DMS153 treated with DMSO at 0.1 percent for 48 hours (cell line): ENCODE data around the gene WFDC11.
"Not testable (repeated sequence)": the region's sequence is repeated elsewhere in the genome, so short reads cannot be mapped to it uniquely, and the experiment has no call there.

Experiments used
- DNase-seq: peaks from one replicate; lab custom pipeline; 2025; ENCODE audit not compliant: unreplicated experiment; lab: John Stamatoyannopoulos, UW

Gene WFDC11

GRCh38 chr20:45670139-45670538 lies at the start of gene WFDC11:
Gene WFDC11, minus strand, starts transcription at chr20:45670239. Its CDS starts 19,639 bp downstream, at chr20:45650600.
- no peak for DNase-seq

GRCh38 chr20:45716141-45716688 lies 46.2 kb upstream of the WFDC11 start:
- not testable (repeated sequence) for DNase-seq

GRCh38 chr20:45704969-45705637 lies 35.1 kb upstream of the WFDC11 start, which contains the start of gene WFDC10B:
Gene WFDC10B, minus strand, starts transcription at chr20:45705019. Its CDS starts 19,027 bp downstream, at chr20:45685992.
- no peak for DNase-seq

GRCh38 chr20:45701873-45702272 lies 31.8 kb upstream of the WFDC11 start, which contains the start of gene WFDC13:
Gene WFDC13, plus strand, starts transcription at chr20:45702038. Its CDS starts 86 bp downstream, at chr20:45702124.
- DNase-seq: no peak

- DNase-seq: no peak
Observed at GRCh38 chr20:45701104-45701503, 31.1 kb upstream of the WFDC11 start.

- no peak for DNase-seq
Observed at GRCh38 chr20:45695496-45695895, 25.5 kb upstream of the WFDC11 start.

- not testable (repeated sequence) for DNase-seq
Observed at GRCh38 chr20:45693346-45693745, 23.3 kb upstream of the WFDC11 start.

- no peak for DNase-seq
Observed at GRCh38 chr20:45685896-45686295, 15.9 kb upstream of the WFDC11 start.

GRCh38 chr20:45679650-45680049 lies 9.6 kb upstream of the WFDC11 start:
- DNase-seq: no peak

- no peak for DNase-seq
Observed at GRCh38 chr20:45672765-45673164, 2.7 kb upstream of the WFDC11 start.

GRCh38 chr20:45657038-45657437 lies 13.0 kb downstream of the WFDC11 start:
- DNase-seq: not testable (repeated sequence)

GRCh38 chr20:45651726-45652125 lies 18.3 kb downstream of the WFDC11 start:
- peak; percentile 28 for DNase-seq

GRCh38 chr20:45649312-45649863 lies 20.7 kb downstream of the WFDC11 start:
- no peak for DNase-seq

GRCh38 chr20:45647441-45648050 lies 22.5 kb downstream of the WFDC11 start:
- DNase-seq: no peak

GRCh38 chr20:45646875-45647274 lies 23.2 kb downstream of the WFDC11 start:
- DNase-seq: no peak

- not testable (repeated sequence) for DNase-seq
Observed at GRCh38 chr20:45645869-45646268, 24.2 kb downstream of the WFDC11 start.

GRCh38 chr20:45641076-45641475 lies 29.0 kb downstream of the WFDC11 start:
- DNase-seq: not testable (repeated sequence)

GRCh38 chr20:45639687-45640086 lies 30.4 kb downstream of the WFDC11 start:
- DNase-seq: no peak

- no peak for DNase-seq
Observed at GRCh38 chr20:45636513-45636912, 33.5 kb downstream of the WFDC11 start.

- DNase-seq: no peak
Observed at GRCh38 chr20:45631184-45631583, 38.9 kb downstream of the WFDC11 start, which contains the start of gene WFDC9. Gene WFDC9, minus strand, starts transcription at chr20:45631284. Its CDS starts 21,103 bp downstream, at chr20:45610181.

GRCh38 chr20:45630371-45630770 lies 39.7 kb downstream of the WFDC11 start:
- DNase-seq: no peak
